Naive thymus-derived CD4-positive, alpha-beta T cell (primary cell): ENCODE data around the gene PTGIS. TPM values are rescaled to one million over a fixed set of nuclear protein-coding genes. Genes with fewer than 3 reads are reported as not detected.

Source experiments
- ATAC-seq: fragments of 150-1000 bp; cut with Tn5 transposase; 2 replicates; pipeline ENCODE4 v1.10.0; 2021; ENCODE audit warnings: mild to moderate bottlenecking, moderate library complexity
- CTCF ChIA-PET: fragments of 350-600 bp; sonication (Branson Sonifier 250); formaldehyde crosslinking; loops from one replicate; lab custom pipeline; 2021; ENCODE audit warnings: antibody characterized with exemption; lab: Charles Lee
- POLR2A ChIA-PET: fragments of 350-600 bp; sonication (Branson Sonifier 250); formaldehyde crosslinking; loops from one replicate; lab custom pipeline; 2021; ENCODE audit warnings: antibody characterized with exemption, inconsistent platforms; lab: Charles Lee
- DNase-seq, 9 donors: peaks; one replicate each; pipeline versions ENCODE4 v3.0.0 to v3.0.0-alpha.2; 2020 to 2022; ENCODE audit warnings: mixed read lengths in 1 of 9
- H3K27ac ChIP-seq: one replicate; pipeline ENCODE4 v1.7.0; 2013; ENCODE audit warnings: mild to moderate bottlenecking, low read depth, low read length, moderate library complexity
- H3K27me3 ChIP-seq, 2 donors: one replicate each; pipeline ENCODE4 v1.7.0; 2013; ENCODE audit warnings: low read length in 2 of 2, mild to moderate bottlenecking in 2 of 2, moderate library complexity in 2 of 2; ENCODE audit not compliant: control insufficient read depth in 2 of 2, insufficient read depth in 2 of 2
- H3K36me3 ChIP-seq, 3 experiments: 1 replicate in 2 of 3; 2 replicates in 1 of 3; pipeline ENCODE4 v1.7.0; 2013; ENCODE audit warnings: low read length in 3 of 3, mild to moderate bottlenecking in 3 of 3, moderate library complexity in 1 of 3; ENCODE audit not compliant: insufficient read depth in 3 of 3, control insufficient read depth in 2 of 3
- H3K4me1 ChIP-seq, 2 donors: one replicate each; pipeline ENCODE4 v1.7.0; 2013; ENCODE audit warnings: low read length in 2 of 2, mild to moderate bottlenecking in 2 of 2, moderate library complexity in 1 of 2; ENCODE audit not compliant: control insufficient read depth in 2 of 2, insufficient read depth in 2 of 2
- H3K4me3 ChIP-seq: 2 replicates; pipeline ENCODE4 v1.7.0; 2013; ENCODE audit warnings: mild to moderate bottlenecking, low read length
- H3K9me3 ChIP-seq, 3 experiments: 1 replicate in 2 of 3; 2 replicates in 1 of 3; pipeline ENCODE4 v1.7.0; 2013; ENCODE audit warnings: low read length in 3 of 3; ENCODE audit not compliant: control insufficient read depth in 2 of 3
- H3K27ac Mint-ChIP-seq, 9 donors: one replicate each; pipeline ENCODE4 v1.8.0; 2020 to 2022; ENCODE audit warnings: mixed read lengths in 9 of 9, mild to moderate bottlenecking in 8 of 9, moderate library complexity in 5 of 9, inconsistent platforms in 2 of 9
- H3K27me3 Mint-ChIP-seq, 5 donors: one replicate each; pipeline ENCODE4 v1.8.0; 2021 to 2022; ENCODE audit warnings: mixed read lengths in 5 of 5, mild to moderate bottlenecking in 1 of 5
- H3K36me3 Mint-ChIP-seq, 5 donors: one replicate each; pipeline ENCODE4 v1.8.0; 2020 to 2022; ENCODE audit warnings: mixed read lengths in 5 of 5, mild to moderate bottlenecking in 3 of 5, inconsistent platforms in 1 of 5
- H3K4me1 Mint-ChIP-seq, 7 donors: one replicate each; pipeline ENCODE4 v1.8.0; 2020 to 2022; ENCODE audit warnings: mixed read lengths in 7 of 7, mild to moderate bottlenecking in 3 of 7, inconsistent platforms in 1 of 7
- H3K4me3 Mint-ChIP-seq, 10 donors: one replicate each; pipeline ENCODE4 v1.8.0; 2020 to 2022; ENCODE audit warnings: mild to moderate bottlenecking in 10 of 10, mixed read lengths in 10 of 10, moderate library complexity in 6 of 10, inconsistent platforms in 2 of 10
- H3K9me3 Mint-ChIP-seq, 11 donors: one replicate each; pipeline ENCODE4 v1.8.0; 2020 to 2022; ENCODE audit warnings: mixed read lengths in 11 of 11, mild to moderate bottlenecking in 4 of 11, inconsistent platforms in 1 of 11, moderate library complexity in 1 of 11
- intact Hi-C, 2 donors: fragments of 100-400 bp; cut with micrococcal nuclease; formaldehyde crosslinking; loops; one replicate each; pipeline ENCODE4 v1.15.1; 2023
- polyA plus RNA-seq, 2 donors: library from polyadenylated mRNA; unstranded; fragments of 300-500 nt; fragmentation: Illumina TruSeq; gene quantifications; one replicate each; pipeline ENCODE4 v1.2.3, GENCODE V29; 2021
- total RNA-seq, 6 experiments: library from RNA in 5 of 6; stranded (reverse) in 5 of 6; gene quantifications; 1 replicate in 5 of 6; 2 replicates in 1 of 6; pipeline ENCODE4 v1.2.3 and lab custom pipeline; 2021 to 2026

The PTGIS gene
- total and polyA plus RNA-seq, 7 experiments from 2014 or later: 12.5 TPM; not detected in 6

DNA sequence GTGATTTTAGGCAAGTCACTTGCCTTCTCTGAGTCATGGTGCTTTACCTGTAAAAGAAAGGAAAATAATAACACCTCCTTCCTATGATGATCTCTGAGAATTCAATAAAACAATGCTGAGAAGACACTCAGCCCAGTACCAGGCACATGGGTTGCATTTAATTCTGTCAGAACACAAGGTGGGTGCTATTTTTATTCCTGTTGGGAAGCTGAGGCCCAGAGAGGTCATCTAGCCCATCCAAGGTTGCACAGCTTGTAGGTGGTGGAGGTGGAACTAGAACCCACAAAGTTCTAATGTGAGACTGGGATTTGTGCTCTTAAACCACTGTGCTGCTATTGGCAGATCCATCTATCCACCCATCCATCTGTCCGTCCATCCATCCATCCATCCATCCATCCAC, 39.6 kb upstream of the PTGIS start:
- no peak overlapping the region for H3K4me3 ChIP-seq
- H3K27ac ChIP-seq: no peak overlapping the region
- CTCF ChIA-PET: no interaction called here
- H3K9me3 ChIP-seq: no peaks in the 10 kb centered on the region
- H3K9me3 Mint-ChIP-seq: no peaks in the 10 kb centered on the region
- H3K27ac Mint-ChIP-seq: peak overlapping the region in 1 of 9 donors; percentile 29
- no peaks in the 10 kb centered on the region for H3K27me3 ChIP-seq
- POLR2A ChIA-PET: no interaction called here
- peaks cover 0 to 14% (median 9%) of the 10 kb centered on the region in 5 donors for H3K27me3 Mint-ChIP-seq
- DNase-seq (no peak), ATAC-seq (no peak)
- H3K4me3 Mint-ChIP-seq: peak overlapping the region in 1 of 10 donors; percentile 7
- peaks cover 4 to 11% of the 10 kb centered on the region in 2 donors for H3K4me1 ChIP-seq
- H3K4me1 Mint-ChIP-seq: peaks cover 7 to 45% (median 15%) of the 10 kb centered on the region in 7 donors
- no peaks in the 10 kb centered on the region for H3K36me3 ChIP-seq
- H3K36me3 Mint-ChIP-seq: peaks cover 0 to 23% (median 0%) of the 10 kb centered on the region in 5 donors
- intact Hi-C loops: loop anchor here in 1 of 2 donors (5.0 kb wide), 1 partner anchor 35 kb away; no protein-coding TSS in a partner anchor

DNA sequence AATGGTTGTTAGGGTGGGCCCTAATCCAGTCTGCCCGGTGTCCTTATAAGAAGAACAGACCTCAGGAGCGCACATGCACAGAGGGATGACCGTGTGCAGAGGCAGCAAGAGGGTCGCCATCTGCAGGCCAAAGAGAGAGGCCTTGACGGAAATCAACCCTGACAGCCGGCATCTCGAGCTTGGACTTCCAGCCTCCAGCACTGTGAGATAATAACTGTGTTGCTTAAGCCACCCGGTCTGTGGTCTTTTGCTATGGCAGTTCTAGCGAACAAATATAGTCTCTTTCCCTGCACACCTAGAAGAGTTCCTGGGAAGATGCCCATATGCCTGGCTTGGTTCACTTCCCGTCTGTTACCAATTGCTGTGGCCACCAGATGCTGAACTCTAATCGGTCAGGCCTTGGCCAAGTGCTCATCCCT, 35.3 kb upstream of the PTGIS start:
- Mint-ChIP-seq H3K4me1 (peaks cover 0 to 50% (median under 1%) of the 10 kb centered on the region in 7 donors), H3K4me3 (no peak overlapping the region), H3K27ac (peak overlapping the region in 1 of 9 donors; percentile 42), H3K27me3 (peaks cover 0 to 10% (median 3%) of the 10 kb centered on the region in 5 donors), H3K36me3 (peaks cover 0 to 35% (median 0%) of the 10 kb centered on the region in 5 donors), H3K9me3 (peaks cover 0 to under 1% (median 0%) of the 10 kb centered on the region in 11 donors)
- H3K27me3 ChIP-seq: no peaks in the 10 kb centered on the region
- no peaks in the 10 kb centered on the region for H3K9me3 ChIP-seq
- DNase-seq (no peak), ATAC-seq (no peak)
- no peak overlapping the region for H3K27ac ChIP-seq
- no peak overlapping the region for H3K4me3 ChIP-seq
- H3K36me3 ChIP-seq: no peaks in the 10 kb centered on the region
- ChIA-PET POLR2A (no interaction called here), CTCF (interaction anchor here (0.8 kb wide), 1 partner anchor 9 kb away, joined by 3 read pairs; no protein-coding TSS in a partner anchor)
- intact Hi-C loops: no loop called here
- H3K4me1 ChIP-seq: no peaks in the 10 kb centered on the region

DNA sequence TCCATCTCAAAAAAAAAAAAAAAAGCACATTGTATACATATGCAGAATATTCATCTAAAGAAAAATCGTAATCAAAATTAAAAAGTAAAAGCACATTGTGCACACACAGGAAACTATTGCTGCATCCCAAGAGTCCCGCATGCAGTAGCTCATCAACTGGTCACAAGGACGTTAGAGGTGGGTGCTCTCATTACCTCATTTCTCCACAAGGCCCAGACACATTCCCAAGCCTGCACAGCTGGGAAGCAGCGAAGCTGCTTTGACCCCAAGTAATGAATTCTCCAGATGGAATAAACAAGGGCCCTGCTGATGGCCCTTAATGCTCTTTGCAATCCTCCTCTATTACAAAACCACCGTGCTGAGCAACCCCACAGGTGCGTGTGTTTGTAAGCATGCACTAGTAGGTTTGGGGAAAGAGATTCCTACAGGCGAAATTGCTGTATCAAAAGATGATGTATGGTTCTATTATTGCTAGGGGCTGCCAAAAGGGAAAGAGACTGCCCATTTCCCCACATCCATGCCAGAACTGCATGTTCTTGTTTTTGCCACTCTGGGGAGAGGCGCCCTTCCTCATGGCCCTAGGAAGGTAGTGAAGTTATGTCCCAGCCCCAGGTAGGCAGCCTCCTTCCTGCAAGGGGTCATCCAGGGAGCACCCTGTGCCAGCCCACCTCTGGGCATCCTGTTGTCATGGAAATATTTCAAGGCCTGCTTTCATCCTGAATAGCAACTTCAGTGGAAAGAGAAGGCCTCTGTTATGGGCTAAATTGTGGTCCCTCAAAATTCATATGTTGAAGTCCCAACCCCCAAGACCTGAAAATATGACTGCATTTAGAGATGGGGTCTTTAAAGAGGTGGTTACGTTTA, 34.6 kb upstream of the PTGIS start:
- ATAC-seq: no peak
- H3K4me1 ChIP-seq: no peaks in the 10 kb centered on the region
- Mint-ChIP-seq H3K36me3 (peaks cover 0 to 37% (median 0%) of the 10 kb centered on the region in 5 donors), H3K9me3 (peaks cover 0 to 5% (median 0%) of the 10 kb centered on the region in 11 donors), H3K4me1 (peaks cover 0 to 51% (median 0%) of the 10 kb centered on the region in 7 donors), H3K4me3 (no peak overlapping the region), H3K27me3 (peaks cover 0 to 6% (median 0%) of the 10 kb centered on the region in 5 donors), H3K27ac (peak overlapping the region in 1 of 9 donors; percentile 52)
- no peak for DNase-seq
- ChIA-PET POLR2A (no interaction called here), CTCF (interaction anchor here (0.7 to 1.3 kb wide), 2 partner anchors 10 to 262 kb away, joined by 3 to 4 read pairs; no protein-coding TSS in a partner anchor)
- no peak overlapping the region for H3K27ac ChIP-seq
- H3K4me3 ChIP-seq: no peak overlapping the region
- intact Hi-C loops: no loop called here
- H3K36me3 ChIP-seq: no peaks in the 10 kb centered on the region
- no peaks in the 10 kb centered on the region for H3K27me3 ChIP-seq
- H3K9me3 ChIP-seq: no peaks in the 10 kb centered on the region

DNA sequence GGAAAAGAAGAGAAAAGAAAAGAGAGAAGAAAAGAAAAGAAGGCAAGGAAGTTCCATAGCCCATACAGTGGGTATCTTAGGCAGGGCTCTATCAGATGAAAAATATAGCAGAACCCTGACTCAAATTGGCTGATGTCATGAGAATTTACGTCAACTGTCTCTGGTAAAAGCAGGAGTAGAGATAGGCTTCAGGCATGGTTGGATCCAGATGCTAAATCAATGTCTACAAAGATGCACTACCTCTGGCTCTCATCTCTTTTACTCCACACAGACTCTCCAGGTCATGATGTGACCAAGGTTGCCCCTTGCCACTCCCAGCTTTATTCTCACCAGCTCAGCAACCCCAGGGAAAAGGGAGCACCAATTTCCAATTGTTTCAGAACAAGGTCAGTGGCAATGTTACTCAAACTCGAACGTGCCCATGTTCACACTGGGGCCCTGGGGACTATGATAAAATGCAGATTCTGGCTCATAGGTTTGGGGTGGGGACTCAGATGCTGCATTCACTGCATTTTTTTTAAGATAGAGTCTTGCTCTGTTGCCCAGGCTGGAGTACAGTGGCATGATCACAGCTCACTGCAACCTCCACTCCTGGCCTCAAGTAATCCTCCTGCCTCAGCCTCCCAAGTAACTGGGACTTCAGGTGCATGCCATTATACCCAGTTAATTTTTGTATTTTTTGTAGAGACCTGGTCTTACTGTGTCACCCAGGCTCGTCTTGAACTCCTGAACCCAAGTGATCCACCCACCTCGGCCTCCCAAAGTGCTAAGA, 33.4 kb upstream of the PTGIS start:
- intact Hi-C loops: no loop called here
- Mint-ChIP-seq H3K36me3 (peaks cover 0 to 44% (median 0%) of the 10 kb centered on the region in 5 donors), H3K27ac (peak overlapping the region in 1 of 9 donors; percentile 70), H3K4me3 (no peak overlapping the region), H3K4me1 (peaks cover 0 to 57% (median 0%) of the 10 kb centered on the region in 7 donors), H3K9me3 (peaks cover 0 to 9% (median 0%) of the 10 kb centered on the region in 11 donors), H3K27me3 (peaks cover 0 to 5% (median 0%) of the 10 kb centered on the region in 5 donors)
- Histone ChIP-seq H3K27ac (no peak overlapping the region), H3K9me3 (no peaks in the 10 kb centered on the region), H3K27me3 (no peaks in the 10 kb centered on the region), H3K4me3 (no peak overlapping the region), H3K36me3 (no peaks in the 10 kb centered on the region), H3K4me1 (peaks cover 0 to 1% of the 10 kb centered on the region in 2 donors)
- ChIA-PET CTCF (interaction anchor here (0.7 to 1.3 kb wide), 2 partner anchors 11 to 264 kb away, joined by 3 to 4 read pairs; no protein-coding TSS in a partner anchor), POLR2A (no interaction called here)
- no peak for DNase-seq
- ATAC-seq: no peak

DNA sequence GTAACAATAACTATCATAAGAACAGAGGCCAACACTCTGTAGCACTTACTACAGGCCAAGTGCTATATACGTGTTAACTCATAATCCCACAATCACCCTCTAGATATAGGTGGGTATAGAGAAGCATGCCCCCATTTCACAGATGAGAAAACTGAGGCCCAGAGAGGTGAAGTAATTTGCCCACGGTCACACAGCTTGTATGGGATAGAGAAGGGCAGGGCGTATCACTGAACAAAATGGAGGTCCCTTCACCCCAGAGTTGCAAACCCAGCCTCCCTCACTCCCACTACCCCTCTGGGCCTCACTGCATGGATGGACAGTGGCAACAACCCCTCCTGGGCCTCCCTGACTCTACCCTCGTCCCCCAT, 31.8 kb upstream of the PTGIS start:
- intact Hi-C loops: loop anchor here in 1 of 2 donors (10.0 kb wide), 1 partner anchor 915 kb away; the partner anchor contains the start of gene PTPN1
- H3K4me1 ChIP-seq: peaks cover 0 to 18% of the 10 kb centered on the region in 2 donors
- Mint-ChIP-seq H3K27ac (peak overlapping the region in 2 of 9 donors; percentile 54 to 55), H3K9me3 (peaks cover 0 to 9% (median 0%) of the 10 kb centered on the region in 11 donors), H3K4me3 (no peak overlapping the region), H3K4me1 (peaks cover 0 to 69% (median 4%) of the 10 kb centered on the region in 7 donors), H3K27me3 (peaks cover 0 to 5% (median 0%) of the 10 kb centered on the region in 5 donors), H3K36me3 (peaks cover 0 to 51% (median 0%) of the 10 kb centered on the region in 5 donors)
- DNase-seq (no peak), ATAC-seq (no peak)
- POLR2A ChIA-PET: no interaction called here
- no peaks in the 10 kb centered on the region for H3K9me3 ChIP-seq
- no peak overlapping the region for H3K27ac ChIP-seq
- no peaks in the 10 kb centered on the region for H3K27me3 ChIP-seq
- H3K4me3 ChIP-seq: no peak overlapping the region
- CTCF ChIA-PET: no interaction called here
- H3K36me3 ChIP-seq: no peaks in the 10 kb centered on the region

DNA sequence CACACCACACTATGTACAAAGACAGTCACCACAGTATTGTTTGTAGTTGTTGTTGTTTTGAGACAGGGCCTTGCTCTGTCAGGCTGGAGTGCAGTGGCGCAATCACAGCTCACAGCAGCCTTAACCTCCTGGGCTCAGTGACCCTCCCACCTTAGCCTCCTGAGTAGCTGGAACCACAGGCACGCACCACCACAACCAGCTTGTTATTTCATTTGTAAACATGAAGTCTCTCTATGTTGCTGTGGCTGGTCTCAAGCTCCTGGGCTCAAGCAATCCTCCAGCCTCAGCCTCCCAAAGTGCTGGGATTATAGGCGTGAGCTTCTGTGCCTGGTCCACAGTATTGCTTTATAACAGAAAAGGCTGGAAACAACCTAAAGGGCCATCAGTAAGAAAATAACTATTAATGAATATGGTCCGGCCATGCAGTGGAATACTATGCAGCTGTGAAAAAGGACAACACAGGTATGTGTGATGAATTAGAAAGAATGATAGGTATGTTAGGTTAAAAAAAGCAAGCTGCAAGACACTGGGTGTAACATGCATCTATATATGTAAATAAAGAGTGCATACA, 30.0 kb upstream of the PTGIS start:
- intact Hi-C loops: loop anchor here in 1 of 2 donors (10.0 kb wide), 1 partner anchor 917 kb away; the partner anchor contains the start of gene PTPN1
- Mint-ChIP-seq H3K4me3 (peak overlapping the region in 1 of 10 donors; percentile 78), H3K27ac (peak overlapping the region in 1 of 9 donors; percentile 97), H3K36me3 (peaks cover 0 to 45% (median 0%) of the 10 kb centered on the region in 5 donors), H3K27me3 (peaks cover 0 to 13% (median 0%) of the 10 kb centered on the region in 5 donors), H3K9me3 (peaks cover 0 to 9% (median 0%) of the 10 kb centered on the region in 11 donors), H3K4me1 (peaks cover 0 to 77% (median 4%) of the 10 kb centered on the region in 7 donors)
- Histone ChIP-seq H3K27me3 (no peaks in the 10 kb centered on the region), H3K9me3 (no peaks in the 10 kb centered on the region), H3K4me3 (no peak overlapping the region), H3K4me1 (peaks cover 0 to 36% of the 10 kb centered on the region in 2 donors), H3K27ac (no peak overlapping the region), H3K36me3 (no peaks in the 10 kb centered on the region)
- CTCF ChIA-PET: no interaction called here
- DNase-seq (no peak), ATAC-seq (no peak)
- POLR2A ChIA-PET: no interaction called here
